A549 treated with AZD9567 at 1 μM for 4 hours (cell line): Measurements from ENCODE around the gene SERPINA6. TPM values are rescaled to one million over a fixed set of nuclear protein-coding genes. Genes with fewer than 3 reads are reported as not detected.

Experiments used
- total RNA-seq: library from RNA; stranded (reverse); fragments of 200-300 nt; extraction: Qiagen RNA extraction; gene quantifications from 5 replicates; pipeline ENCODE4 v1.2.3, GENCODE V29; 2022; ENCODE audit not compliant: insufficient read depth

SERPINA6 gene
- 1.1 to 1.6 TPM (median 1.5 TPM) in 5 replicates for total RNA-seq

GRCh38 chr14:94322648-94323570 lies at the start of gene SERPINA6:
TSS of gene SERPINA6 (minus strand) at chr14:94323336. CDS start at chr14:94314648, 8,688 bp downstream.

GRCh38 chr14:94366146-94366915 lies 43.2 kb upstream of the SERPINA6 start, which contains the start of gene SERPINA2:
TSS of gene SERPINA2 (minus strand) at chr14:94366698.

GRCh38 chr14:94292872-94293577 lies 30.1 kb downstream of the SERPINA6 start, which contains the start of gene SERPINA10:
TSS of gene SERPINA10 (minus strand) at chr14:94293268. CDS start at chr14:94290593, 2,675 bp downstream.

Other genes starting within 250 kb of the SERPINA6 start
- gene DDX24, start 242.1 kb downstream of the SERPINA6 start, total RNA-seq, result 181 to 193 TPM (median 185 TPM) in 5 replicates
- gene IFI27L1, start 242.0 kb downstream of the SERPINA6 start, total RNA-seq, result 11.5 to 21.6 TPM (median 20.4 TPM) in 5 replicates
- 1.1 to 1.9 TPM (median 1.5 TPM) in 4 of 5 replicates, not detected in the other for gene IFI27, start 212.6 kb downstream of the SERPINA6 start, total RNA-seq
- gene IFI27L2, start 193.7 kb downstream of the SERPINA6 start, total RNA-seq, result 51.4 to 78.6 TPM (median 53.9 TPM) in 5 replicates
- gene PPP4R4, start 149.0 kb downstream of the SERPINA6 start, total RNA-seq, result 0.18 to 2.7 TPM (median 0.45 TPM) in 5 replicates
- gene SERPINA10, start 30.1 kb downstream of the SERPINA6 start, total RNA-seq, result not detected in 5 replicates
- gene SERPINA2, start 43.4 kb upstream of the SERPINA6 start, total RNA-seq, result not detected in 5 replicates
- 0.86 to 9.9 TPM (median 1.1 TPM) in 5 replicates for gene SERPINA1, start 65.3 kb upstream of the SERPINA6 start, total RNA-seq
- not detected in 5 replicates for gene SERPINA11, start 129.5 kb upstream of the SERPINA6 start, total RNA-seq
- gene SERPINA9, start 152.9 kb upstream of the SERPINA6 start, total RNA-seq, result not detected in 5 replicates
- gene SERPINA12, start 186.1 kb upstream of the SERPINA6 start, total RNA-seq, result 0.05 TPM in 1 of 5 replicates, not detected in the others
- gene SERPINA4, start 238.1 kb upstream of the SERPINA6 start, total RNA-seq, result not detected in 5 replicates